ENCODE measurements around the gene CACNA2D4.

Gene CACNA2D4

GRCh38 chr12:1918081-1918883 is at the start of gene CACNA2D4:
CACNA2D4 (minus strand) TSS chr12:1918652; CDS start chr12:1918473, 179 bp downstream.
- TF ChIP-seq CTCF (IDR thresholded peaks at IDR 0.05; ENCODE audit: insufficient read depth, low read length, poor library complexity, severe bottlenecking): no peak
- Histone ChIP-seq H3K36me3 (ENCODE audit: control insufficient read depth, insufficient read depth, low read length) (no peaks in the 10 kb centered on the region), H3K4me3 (replicated peaks; ENCODE audit: low read depth, low read length) (no peak within 1 kb of the TSS), H3K27me3 (replicated peaks; ENCODE audit: control insufficient read depth, insufficient read depth, low read length) (no peaks in the 10 kb centered on the region)
- no peak for DNase-seq (ENCODE audit: extremely low read depth, insufficient read length)

GRCh38 chr12:1966561-1967226 is 48.2 kb upstream of the CACNA2D4 start:
- no peak for TF ChIP-seq CTCF (IDR thresholded peaks at IDR 0.05; ENCODE audit: insufficient read depth, low read length, poor library complexity, severe bottlenecking)
- Histone ChIP-seq H3K27me3 (replicated peaks; ENCODE audit: control insufficient read depth, insufficient read depth, low read length) (no peaks in the 10 kb centered on the region), H3K36me3 (ENCODE audit: control insufficient read depth, insufficient read depth, low read length) (peaks cover 4% of the 10 kb centered on the region; the same call in 1 of the 2 replicates)

GRCh38 chr12:1965916-1966315 is 47.5 kb upstream of the CACNA2D4 start:
- H3K36me3 ChIP-seq (ENCODE audit: control insufficient read depth, insufficient read depth, low read length): peaks cover 4% of the 10 kb centered on the region; the same call in 1 of the 2 replicates
- H3K4me3 ChIP-seq (replicated peaks; ENCODE audit: low read depth, low read length): no peak overlapping the region
- TF ChIP-seq CTCF (IDR thresholded peaks at IDR 0.05; ENCODE audit: insufficient read depth, low read length, poor library complexity, severe bottlenecking): no peak
- no peaks in the 10 kb centered on the region for H3K27me3 ChIP-seq (replicated peaks; ENCODE audit: control insufficient read depth, insufficient read depth, low read length)
- no peak for DNase-seq (ENCODE audit: extremely low read depth, insufficient read length)

More at GRCh38 chr12:1966561-1967226, 48.2 kb upstream of the CACNA2D4 start:
- no peak for DNase-seq (ENCODE audit: extremely low read depth, insufficient read length)
- no peak overlapping the region for H3K4me3 ChIP-seq (replicated peaks; ENCODE audit: low read depth, low read length)

GRCh38 chr12:1962051-1963020 is 43.9 kb upstream of the CACNA2D4 start:
- H3K27me3 ChIP-seq (replicated peaks; ENCODE audit: control insufficient read depth, insufficient read depth, low read length): no peaks in the 10 kb centered on the region
- no peak for TF ChIP-seq CTCF (IDR thresholded peaks at IDR 0.05; ENCODE audit: insufficient read depth, low read length, poor library complexity, severe bottlenecking)
- no peak for DNase-seq (ENCODE audit: extremely low read depth, insufficient read length)
- peaks cover 4% of the 10 kb centered on the region for H3K36me3 ChIP-seq (ENCODE audit: control insufficient read depth, insufficient read depth, low read length)
- H3K4me3 ChIP-seq (replicated peaks; ENCODE audit: low read depth, low read length): no peak overlapping the region

- no peak for TF ChIP-seq CTCF (IDR thresholded peaks at IDR 0.05; ENCODE audit: insufficient read depth, low read length, poor library complexity, severe bottlenecking)
- Histone ChIP-seq H3K4me3 (replicated peaks; ENCODE audit: low read depth, low read length) (no peak overlapping the region), H3K27me3 (replicated peaks; ENCODE audit: control insufficient read depth, insufficient read depth, low read length) (no peaks in the 10 kb centered on the region), H3K36me3 (ENCODE audit: control insufficient read depth, insufficient read depth, low read length) (peaks cover 9% of the 10 kb centered on the region)
- DNase-seq (ENCODE audit: extremely low read depth, insufficient read length): no peak
Measured at GRCh38 chr12:1956716-1957115, 38.3 kb upstream of the CACNA2D4 start.
